HG03469 (cell line): ENCODE data around the gene ADAT3.

Source experiments
- ATAC-seq: cut with Tn5 transposase; IDR thresholded peaks from one replicate; pipeline ENCODE4 v1.9.1; 2021; ENCODE audit warnings: mild to moderate bottlenecking, moderate library complexity, moderate number of reproducible peaks; ENCODE audit not compliant: unreplicated experiment

Gene ADAT3

GRCh38 chr19:1955171-1956121 is 50.2 kb downstream of the ADAT3 start:
- ATAC-seq = no peak

GRCh38 chr19:1956122-1956494 is 50.9 kb downstream of the ADAT3 start:
- no peak for ATAC-seq

GRCh38 chr19:1956868-1957492 is 51.8 kb downstream of the ADAT3 start:
- no peak for ATAC-seq

GRCh38 chr19:1957562-1958248 is 52.5 kb downstream of the ADAT3 start:
- ATAC-seq = no peak

GRCh38 chr19:1959928-1960589 is 54.9 kb downstream of the ADAT3 start:
- no peak for ATAC-seq

GRCh38 chr19:1961000-1961883 is 56.0 kb downstream of the ADAT3 start:
- ATAC-seq = no peak

- no peak for ATAC-seq
These were observed 57.5 kb downstream of the ADAT3 start for GRCh38 chr19:1962674-1963073.
